Progenitor cell of endocrine pancreas (in vitro differentiated cells): Measurements from ENCODE around the gene MRPS31. TPM values are rescaled to one million over a fixed set of nuclear protein-coding genes. Genes with fewer than 3 reads are reported as not detected.

ENCODE experiments used
- DNase-seq: peaks from one replicate; pipeline ENCODE4 v3.0.0; 2021; ENCODE audit warnings: low spot score; ENCODE audit not compliant: unreplicated experiment
- H3K27ac Mint-ChIP-seq: 2 replicates; pipeline ENCODE4 v1.8.0; 2021; ENCODE audit warnings: mild to moderate bottlenecking, moderate library complexity, mixed read lengths
- H3K27me3 Mint-ChIP-seq: 2 replicates; pipeline ENCODE4 v1.8.0; 2021; ENCODE audit warnings: mixed read lengths
- H3K36me3 Mint-ChIP-seq: 2 replicates; pipeline ENCODE4 v1.8.0; 2022; ENCODE audit warnings: mixed read lengths; ENCODE audit not compliant: insufficient read depth
- H3K4me1 Mint-ChIP-seq: 2 replicates; pipeline ENCODE4 v1.8.0; 2021; ENCODE audit warnings: low read depth, mixed read lengths
- H3K4me3 Mint-ChIP-seq: 2 replicates; pipeline ENCODE4 v1.8.0; 2021; ENCODE audit warnings: low read depth, mild to moderate bottlenecking, moderate library complexity, mixed read lengths
- H3K9me3 Mint-ChIP-seq: 2 replicates; pipeline ENCODE4 v1.8.0; 2021; ENCODE audit warnings: low read depth, mixed read lengths
- CTCF ChIP-seq: fragments of 200-600 bp; sonication (generic); IDR thresholded peaks from one replicate; pipeline ENCODE4 v1.5.0; 2021; ENCODE audit warnings: antibody characterized with exemption, mild to moderate bottlenecking; ENCODE audit not compliant: unreplicated experiment
- long read RNA-seq: library from polyadenylated mRNA; unstranded; transcript quantifications from one replicate; pipeline ENCODE4 v2.0.0, GENCODE V29; 2020
- total RNA-seq: library from RNA; stranded (reverse); gene quantifications from 2 replicates; pipeline ENCODE4 v1.2.1, GENCODE V29; 2021

The MRPS31 gene
- total RNA-seq = 38.7 and 39.5 TPM in 2 replicates
- long read RNA-seq, transcript MRPS31-201 (7 exons, 1,462 nt) = major isoform, 27 of 53 reads
- long read RNA-seq, partial matches to known transcripts = 16 of 53 reads
- long read RNA-seq, other reads (novel, unspliced or antisense) = 10 of 53 reads

DNA sequence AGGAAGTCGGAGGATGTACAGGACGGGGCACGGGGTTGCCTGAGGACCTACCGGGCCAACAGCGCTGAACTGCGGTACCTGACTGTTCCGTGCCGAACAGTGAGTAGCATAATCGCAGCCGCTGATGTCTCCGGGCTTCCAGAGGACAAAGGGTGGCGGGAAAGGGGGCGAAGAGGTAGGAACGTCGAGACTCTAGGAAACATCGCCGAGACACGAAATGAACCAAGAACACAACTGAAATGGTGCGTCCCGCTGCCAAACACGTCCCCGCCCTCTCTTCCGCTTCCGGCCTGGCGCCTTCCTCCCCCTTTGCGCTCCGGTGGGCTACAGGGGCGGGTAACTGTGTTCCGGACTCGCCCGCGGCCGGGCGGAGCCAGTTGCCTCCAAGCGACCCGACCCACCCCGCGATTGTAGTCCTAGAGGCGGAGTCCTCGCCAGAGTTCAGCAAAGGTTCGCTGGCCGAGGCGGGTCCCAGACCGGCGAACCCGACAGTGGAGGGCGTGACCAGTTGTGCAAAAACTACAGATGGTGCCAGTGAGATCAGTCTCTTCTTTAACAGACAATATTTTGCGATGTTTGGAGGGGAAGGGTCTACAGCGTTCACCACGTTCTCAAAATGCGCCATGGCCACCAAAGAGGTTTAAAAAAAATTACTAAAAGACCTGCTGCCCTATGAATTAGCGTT, at the start of gene MRPS31:
TSS of gene MRPS31 (minus strand) at position 257 of the 685 bp plus-strand sequence. CDS start at position 203, 54 bp downstream.
- H3K4me3 Mint-ChIP-seq = peak within 1 kb of the TSS; percentile 99
- peak; percentile 91 for DNase-seq
- no peaks in the 10 kb centered on the region for H3K9me3 Mint-ChIP-seq
- peak within 1 kb of the TSS; percentile 99 for H3K27ac Mint-ChIP-seq
- peaks cover 8% of the 10 kb centered on the region for H3K4me1 Mint-ChIP-seq
- no peaks in the 10 kb centered on the region for H3K27me3 Mint-ChIP-seq
- TF ChIP-seq CTCF = peak; percentile 25
- no peaks in the 10 kb centered on the region for H3K36me3 Mint-ChIP-seq

GRCh38 chr13:40819797-40820315, 48.9 kb upstream of the MRPS31 start:
- Mint-ChIP-seq H3K4me3 (no peak overlapping the region), H3K27ac (no peak overlapping the region), H3K36me3 (peaks cover 19% of the 10 kb centered on the region), H3K9me3 (peaks cover 19% of the 10 kb centered on the region), H3K4me1 (no peaks in the 10 kb centered on the region), H3K27me3 (no peaks in the 10 kb centered on the region)
- DNase-seq = no peak
- no peak for TF ChIP-seq CTCF

DNA sequence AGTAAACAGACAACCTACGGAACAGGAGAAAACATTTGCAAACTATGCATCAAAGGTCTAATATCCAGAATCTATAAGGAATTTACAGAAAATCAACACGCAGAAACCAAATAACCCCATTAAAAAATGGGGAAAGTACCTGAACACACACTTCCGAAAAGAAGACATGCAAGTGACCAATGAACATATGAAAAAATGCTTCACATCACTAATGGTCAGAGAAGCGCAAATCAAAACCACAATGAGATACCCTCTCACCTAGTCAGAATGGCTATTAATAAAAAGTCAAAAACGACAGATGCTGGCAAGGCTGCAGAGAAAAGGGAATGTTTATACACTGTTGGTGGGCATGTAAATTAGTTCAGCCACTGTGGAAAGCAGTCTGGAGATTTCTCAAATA, 47.9 kb upstream of the MRPS31 start:
- no peaks in the 10 kb centered on the region for H3K4me1 Mint-ChIP-seq
- no peak overlapping the region for H3K4me3 Mint-ChIP-seq
- H3K9me3 Mint-ChIP-seq = peaks cover 19% of the 10 kb centered on the region
- peaks cover 27% of the 10 kb centered on the region for H3K36me3 Mint-ChIP-seq
- H3K27me3 Mint-ChIP-seq = no peaks in the 10 kb centered on the region
- no peak for TF ChIP-seq CTCF
- no peak overlapping the region for H3K27ac Mint-ChIP-seq
- no peak for DNase-seq

GRCh38 chr13:40814803-40815202, 43.8 kb upstream of the MRPS31 start:
- Mint-ChIP-seq H3K27me3 (no peaks in the 10 kb centered on the region), H3K27ac (no peak overlapping the region), H3K4me1 (no peaks in the 10 kb centered on the region), H3K36me3 (peaks cover 40% of the 10 kb centered on the region), H3K9me3 (peaks cover 19% of the 10 kb centered on the region), H3K4me3 (no peak overlapping the region)
- TF ChIP-seq CTCF = no peak
- no peak for DNase-seq

- no peak for DNase-seq
- Mint-ChIP-seq H3K4me3 (no peak overlapping the region), H3K27me3 (no peaks in the 10 kb centered on the region), H3K36me3 (peaks cover 44% of the 10 kb centered on the region), H3K4me1 (no peaks in the 10 kb centered on the region), H3K27ac (no peak overlapping the region), H3K9me3 (peaks cover 19% of the 10 kb centered on the region)
- TF ChIP-seq CTCF = peak; percentile 44
These were observed 42.9 kb upstream of the MRPS31 start for GRCh38 chr13:40813667-40814454.
